Measurements from ENCODE around the gene MTOR. TPM values are rescaled to one million over a fixed set of nuclear protein-coding genes. Genes with fewer than 3 reads are reported as not detected.

MTOR gene
- total and polyA plus RNA-seq, 2 of the 8 experiments (the other 6 are each of a cell fraction or from before 2014, with no cell fraction given), result 44.2 to 76.8 TPM

DNA sequence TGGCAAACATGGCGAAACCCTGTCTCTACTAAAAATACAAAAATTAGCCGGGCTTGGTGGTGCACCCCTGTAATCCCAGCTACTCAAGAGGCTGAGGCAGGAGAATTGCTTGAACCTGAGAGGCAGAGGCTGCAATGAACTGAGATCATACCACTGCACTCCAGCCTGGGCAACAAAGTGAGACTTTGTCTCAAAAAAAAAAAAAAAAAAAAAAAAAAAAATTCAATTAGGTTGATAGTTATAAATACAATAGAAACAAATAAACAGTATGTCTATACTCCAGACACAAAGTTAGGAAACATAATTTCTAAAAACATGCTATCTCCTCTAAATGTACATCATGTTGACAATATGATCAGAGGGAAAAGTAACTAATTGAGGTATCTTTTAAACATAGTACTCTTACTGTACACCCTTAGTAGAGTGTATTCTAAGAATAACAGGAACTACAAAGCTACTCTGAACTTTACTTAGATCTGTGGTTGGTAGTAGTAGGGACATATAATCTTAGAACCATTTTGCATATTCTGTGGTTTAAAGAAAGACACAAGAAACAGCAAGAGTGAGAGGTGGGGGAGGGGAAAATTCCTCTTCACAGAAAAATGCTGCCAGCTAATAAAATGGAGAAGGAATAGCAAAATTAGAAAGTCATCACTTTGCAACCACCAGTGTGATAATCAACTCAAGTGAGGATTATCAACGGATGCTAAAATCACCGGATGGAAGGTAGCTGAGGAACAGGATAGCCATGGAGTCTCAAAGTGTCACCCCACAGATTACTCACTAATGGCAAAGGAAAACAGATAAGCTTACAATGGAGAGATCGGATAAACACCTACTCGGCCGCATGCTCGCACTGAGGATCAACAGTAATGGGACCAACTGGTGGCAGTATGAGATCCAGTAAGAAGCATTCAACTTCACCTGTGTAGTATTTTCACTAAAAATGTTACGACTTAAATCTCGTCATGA lies 35.0 kb downstream of the MTOR start (continued):
- TF ChIP-seq SUZ12 (IDR thresholded peaks at IDR 0.05; ENCODE audit: low read length), result no peak
- no peak for TF ChIP-seq SP1 (IDR thresholded peaks at IDR 0.05; ENCODE audit: low read depth, low read length)

Measured in H1 (cell line).